Neuron (in vitro differentiated cells): Measurements from ENCODE around the gene C5orf47.
"Not testable (repeated sequence)": the region's sequence is repeated elsewhere in the genome, so short reads cannot be mapped to it uniquely, and the experiment has no call there.

Experiments
- H2AFZ ChIP-seq: one replicate; pipeline ENCODE4 v1.6.1; 2013; ENCODE audit warnings: low read depth, mild to moderate bottlenecking, inconsistent platforms, low read length, moderate library complexity
- H3K27me3 ChIP-seq: one replicate; pipeline ENCODE4 v1.6.1; 2013; ENCODE audit warnings: low read length; ENCODE audit not compliant: insufficient read depth
- H3K36me3 ChIP-seq: one replicate; pipeline ENCODE4 v1.6.1; 2013; ENCODE audit warnings: low read length; ENCODE audit not compliant: insufficient read depth
- H3K4me1 ChIP-seq: one replicate; pipeline ENCODE4 v1.6.1; 2013; ENCODE audit warnings: low read length; ENCODE audit not compliant: insufficient read depth
- H3K4me3 ChIP-seq: 2 replicates; pipeline ENCODE4 v1.5.1; 2013; ENCODE audit warnings: mild to moderate bottlenecking, low read length, moderate library complexity
- H3K9me3 ChIP-seq: one replicate; pipeline ENCODE4 v1.6.1; 2013; ENCODE audit warnings: low read length

Gene C5orf47

GRCh38 chr5:173974688-173975239, 14.2 kb upstream of the C5orf47 start:
- Histone ChIP-seq H3K36me3 (no peaks in the 10 kb centered on the region), H3K9me3 (no peaks in the 10 kb centered on the region), H3K4me1 (peaks cover 7% of the 10 kb centered on the region), H3K4me3 (no peak overlapping the region), H2AFZ (no peak overlapping the region), H3K27me3 (no peaks in the 10 kb centered on the region)

- H2AFZ ChIP-seq: no peak overlapping the region
- H3K27me3 ChIP-seq: no peaks in the 10 kb centered on the region
- no peak overlapping the region for H3K4me3 ChIP-seq
- no peaks in the 10 kb centered on the region for H3K9me3 ChIP-seq
- H3K4me1 ChIP-seq: no peaks in the 10 kb centered on the region
- no peaks in the 10 kb centered on the region for H3K36me3 ChIP-seq
Measured at GRCh38 chr5:173981185-173981761, 7.7 kb upstream of the C5orf47 start.

- no peaks in the 10 kb centered on the region for H3K36me3 ChIP-seq
- no peaks in the 10 kb centered on the region for H3K4me1 ChIP-seq
- no peaks in the 10 kb centered on the region for H3K27me3 ChIP-seq
- H3K9me3 ChIP-seq: no peaks in the 10 kb centered on the region
- no peak overlapping the region for H3K4me3 ChIP-seq
- H2AFZ ChIP-seq: no peak overlapping the region
Measured at GRCh38 chr5:173984218-173984617, 4.8 kb upstream of the C5orf47 start.

GRCh38 chr5:173989432-173990082, 587 bp downstream of the C5orf47 start:
- no peak overlapping the region for H3K4me3 ChIP-seq
- no peaks in the 10 kb centered on the region for H3K9me3 ChIP-seq
- no peaks in the 10 kb centered on the region for H3K36me3 ChIP-seq
- no peak overlapping the region for H2AFZ ChIP-seq
- H3K27me3 ChIP-seq: peaks cover 2% of the 10 kb centered on the region
- no peaks in the 10 kb centered on the region for H3K4me1 ChIP-seq

GRCh38 chr5:173997331-173997730, 8.4 kb downstream of the C5orf47 start:
- H2AFZ ChIP-seq: no peak overlapping the region
- no peak overlapping the region for H3K4me3 ChIP-seq
- peaks cover 11% of the 10 kb centered on the region for H3K27me3 ChIP-seq
- H3K4me1 ChIP-seq: no peaks in the 10 kb centered on the region
- no peaks in the 10 kb centered on the region for H3K36me3 ChIP-seq
- no peaks in the 10 kb centered on the region for H3K9me3 ChIP-seq

- Histone ChIP-seq H3K36me3 (no peaks in the 10 kb centered on the region), H3K4me1 (no peaks in the 10 kb centered on the region), H2AFZ (no peak overlapping the region), H3K9me3 (no peaks in the 10 kb centered on the region), H3K4me3 (no peak overlapping the region), H3K27me3 (peaks cover 16% of the 10 kb centered on the region)
Measured at GRCh38 chr5:173998531-173998930, 9.6 kb downstream of the C5orf47 start.

GRCh38 chr5:174000076-174000475, 11.1 kb downstream of the C5orf47 start:
- no peaks in the 10 kb centered on the region for H3K9me3 ChIP-seq
- H3K4me3 ChIP-seq: no peak overlapping the region
- H3K36me3 ChIP-seq: no peaks in the 10 kb centered on the region
- no peaks in the 10 kb centered on the region for H3K4me1 ChIP-seq
- peaks cover 16% of the 10 kb centered on the region for H3K27me3 ChIP-seq
- no peak overlapping the region for H2AFZ ChIP-seq

GRCh38 chr5:174003795-174004194, 14.8 kb downstream of the C5orf47 start:
- no peaks in the 10 kb centered on the region for H3K36me3 ChIP-seq
- peaks cover 11% of the 10 kb centered on the region for H3K27me3 ChIP-seq
- H3K4me1 ChIP-seq: no peaks in the 10 kb centered on the region
- no peak overlapping the region for H3K4me3 ChIP-seq
- H3K9me3 ChIP-seq: no peaks in the 10 kb centered on the region
- H2AFZ ChIP-seq: no peak overlapping the region

- H3K4me3 ChIP-seq: no peak overlapping the region
- peaks cover 3% of the 10 kb centered on the region for H3K27me3 ChIP-seq
- no peaks in the 10 kb centered on the region for H3K4me1 ChIP-seq
- no peaks in the 10 kb centered on the region for H3K9me3 ChIP-seq
- H2AFZ ChIP-seq: no peak overlapping the region
- no peaks in the 10 kb centered on the region for H3K36me3 ChIP-seq
Measured at GRCh38 chr5:174008922-174009321, 20.0 kb downstream of the C5orf47 start.

GRCh38 chr5:174010365-174010764, 21.4 kb downstream of the C5orf47 start:
- Histone ChIP-seq H3K27me3 (peaks cover 3% of the 10 kb centered on the region), H3K9me3 (no peaks in the 10 kb centered on the region), H2AFZ (no peak overlapping the region), H3K4me1 (no peaks in the 10 kb centered on the region), H3K4me3 (no peak overlapping the region), H3K36me3 (no peaks in the 10 kb centered on the region)

GRCh38 chr5:174011441-174011840, 22.5 kb downstream of the C5orf47 start:
- H3K9me3 ChIP-seq: no peaks in the 10 kb centered on the region
- no peaks in the 10 kb centered on the region for H3K4me1 ChIP-seq
- no peaks in the 10 kb centered on the region for H3K36me3 ChIP-seq
- H2AFZ ChIP-seq: no peak overlapping the region
- no peaks in the 10 kb centered on the region for H3K27me3 ChIP-seq
- no peak overlapping the region for H3K4me3 ChIP-seq

GRCh38 chr5:174020069-174020927, 31.3 kb downstream of the C5orf47 start:
- not testable (repeated sequence) for H2AFZ ChIP-seq, H3K27me3 ChIP-seq, H3K4me1 ChIP-seq, H3K36me3 ChIP-seq, H3K4me3 ChIP-seq, H3K9me3 ChIP-seq

GRCh38 chr5:174020928-174021304, 31.9 kb downstream of the C5orf47 start:
- H3K4me1 ChIP-seq: peaks cover 8% of the 10 kb centered on the region
- peaks cover 2% of the 10 kb centered on the region for H3K9me3 ChIP-seq
- no peaks in the 10 kb centered on the region for H3K36me3 ChIP-seq
- H3K4me3 ChIP-seq: no peak overlapping the region
- peaks cover 2% of the 10 kb centered on the region for H3K27me3 ChIP-seq
- no peak overlapping the region for H2AFZ ChIP-seq
